RKO (cell line): Measurements from ENCODE around the gene PMEPA1.

Experiments
- DNase-seq: peaks from one replicate; pipeline ENCODE4 v3.0.0-alpha.2; 2016; ENCODE audit warnings: low spot score

PMEPA1 gene

GRCh38 chr20:57621421-57622200, 88.2 kb downstream of the PMEPA1 start:
- DNase-seq = no peak

GRCh38 chr20:57620999-57621398, 88.8 kb downstream of the PMEPA1 start:
- no peak for DNase-seq

- DNase-seq = no peak
Measured at GRCh38 chr20:57620274-57620990, 89.4 kb downstream of the PMEPA1 start, which contains the start of gene ZBP1. TSS of gene ZBP1 (minus strand) at chr20:57620426. CDS start at chr20:57620295, 131 bp downstream.

- DNase-seq = no peak
Measured at GRCh38 chr20:57619051-57619831, 90.6 kb downstream of the PMEPA1 start.

DNA sequence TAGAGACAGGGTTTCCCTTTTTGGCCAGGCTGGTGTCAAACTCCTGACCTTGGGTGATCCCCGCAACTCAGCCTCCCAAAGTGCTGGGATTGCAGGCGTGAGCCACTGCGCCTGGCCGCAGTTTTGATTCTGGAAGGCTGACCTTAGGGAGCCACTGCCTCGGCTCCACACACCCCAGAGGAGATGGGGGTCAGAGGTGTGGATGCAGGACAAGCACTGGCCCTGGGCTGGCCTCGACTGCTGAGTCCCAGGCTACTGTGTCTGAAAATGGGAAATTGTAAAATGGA, 91.1 kb downstream of the PMEPA1 start:
- no peak for DNase-seq

DNA sequence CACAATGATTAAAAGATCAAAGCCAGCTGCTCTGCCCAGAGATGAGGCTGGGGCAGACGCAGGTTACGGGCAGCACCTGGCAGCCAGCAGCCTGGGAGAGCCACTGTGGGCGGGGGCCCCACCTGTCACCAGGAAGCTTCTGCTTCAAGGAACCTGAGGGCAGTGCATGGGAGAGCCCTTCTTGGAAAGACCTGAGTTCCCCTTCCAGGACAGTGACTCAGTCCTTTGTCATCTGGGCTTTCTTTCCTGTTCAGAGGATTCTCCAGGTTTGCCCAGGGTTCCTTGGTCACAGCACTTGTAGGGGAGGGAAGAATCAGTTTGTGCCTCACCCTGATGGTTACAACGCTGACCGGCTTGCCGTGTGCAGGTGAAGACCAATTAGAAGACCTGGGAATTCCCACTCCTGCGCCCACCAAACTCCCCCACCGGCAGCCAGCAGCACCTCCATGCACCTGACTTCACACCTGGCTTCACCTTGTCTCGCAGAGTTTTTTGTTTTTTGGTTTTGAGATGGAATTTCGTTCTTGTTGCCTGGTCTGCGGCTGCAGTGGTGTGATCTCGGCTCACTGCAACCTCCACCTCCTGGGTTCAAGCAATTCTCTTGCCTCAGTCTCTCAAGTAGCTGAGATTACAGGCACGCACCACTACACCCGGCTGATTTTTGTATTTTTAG, 91.6 kb downstream of the PMEPA1 start:
- DNase-seq = peak; percentile 18

GRCh38 chr20:57617079-57617795, 92.6 kb downstream of the PMEPA1 start:
- no peak for DNase-seq

- no peak for DNase-seq
Measured at GRCh38 chr20:57616143-57616951, 93.5 kb downstream of the PMEPA1 start.

DNA sequence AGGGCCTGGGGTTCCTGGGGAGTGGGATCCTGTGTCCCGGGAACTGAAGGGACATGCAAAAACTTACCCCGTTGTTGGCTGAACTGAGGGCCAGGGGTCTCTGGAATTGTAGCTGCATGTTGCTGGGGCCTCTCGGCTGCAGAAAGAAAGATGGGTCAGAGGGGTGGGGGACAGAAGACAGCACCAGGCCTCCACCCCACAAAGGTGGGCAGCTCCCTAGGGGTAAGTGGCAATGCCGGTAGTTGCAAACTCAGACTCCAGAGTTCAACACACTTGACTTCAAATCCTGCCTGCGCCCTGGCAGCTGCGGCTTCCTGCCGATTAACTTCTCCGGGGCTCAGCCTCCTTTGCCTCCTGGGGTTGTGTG, 94.4 kb downstream of the PMEPA1 start:
- DNase-seq = no peak

- no peak for DNase-seq
Measured at GRCh38 chr20:57614490-57615444, 95.0 kb downstream of the PMEPA1 start.

DNA sequence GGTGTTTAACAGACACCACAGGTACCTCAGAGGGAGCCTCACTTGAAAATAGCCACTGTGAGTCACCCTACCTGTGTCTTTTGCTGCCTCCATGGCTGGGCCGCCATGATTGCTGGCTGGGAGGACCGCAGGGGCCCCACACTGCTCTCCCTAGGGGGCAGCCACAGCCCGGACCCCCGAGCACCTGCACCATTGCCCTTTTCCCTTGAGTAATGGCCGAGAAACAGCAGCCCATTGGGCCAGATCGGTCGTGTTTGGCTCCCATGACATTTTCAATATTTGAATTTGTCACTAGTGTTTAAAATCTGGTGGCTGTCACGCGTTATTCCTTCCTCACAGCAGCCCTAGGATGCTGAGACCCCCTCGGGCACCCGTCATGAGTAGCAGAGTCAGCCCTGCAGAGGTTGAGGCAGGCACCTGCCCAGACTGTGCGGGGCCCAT, 96.3 kb downstream of the PMEPA1 start:
- DNase-seq = no peak

DNA sequence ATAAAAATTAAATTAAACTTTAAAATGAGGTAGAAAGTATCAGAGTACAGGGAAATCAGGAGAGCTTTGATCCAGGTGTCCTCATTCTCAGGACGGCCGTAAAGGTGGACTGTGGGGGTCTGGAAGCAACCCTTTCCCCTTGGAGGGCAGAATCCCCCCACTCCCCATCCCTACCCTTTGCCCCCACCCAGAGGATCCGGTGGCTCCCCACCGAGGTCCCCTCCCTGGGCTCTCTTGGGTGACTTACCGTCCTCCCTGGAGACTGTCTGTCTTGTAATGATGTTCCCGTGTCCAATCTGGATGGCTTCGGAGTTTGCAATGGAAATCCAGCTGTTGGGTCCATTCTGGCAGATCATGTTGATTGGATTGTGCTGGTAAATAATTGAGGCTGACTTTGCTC, 96.9 kb downstream of the PMEPA1 start:
- DNase-seq = no peak

DNA sequence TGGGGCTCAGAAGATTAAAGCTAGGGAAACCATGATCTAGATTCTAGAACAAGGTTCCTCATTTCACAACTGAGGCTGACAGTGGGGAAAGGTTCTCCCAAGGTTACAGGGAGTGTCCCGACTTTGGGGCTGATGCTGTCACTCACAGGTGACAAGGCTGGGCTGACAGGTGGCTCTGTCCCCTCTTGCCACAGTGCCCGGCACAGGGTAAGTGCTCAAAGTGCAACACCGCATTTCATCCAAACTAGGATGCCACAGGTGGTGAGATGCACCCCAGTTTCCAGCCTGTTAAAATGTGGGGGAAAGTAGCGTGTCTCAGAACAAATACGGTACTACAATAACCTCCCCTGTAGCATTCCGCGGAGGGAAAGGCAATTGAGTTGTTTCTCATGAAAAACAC, 97.4 kb downstream of the PMEPA1 start:
- no peak for DNase-seq

DNA sequence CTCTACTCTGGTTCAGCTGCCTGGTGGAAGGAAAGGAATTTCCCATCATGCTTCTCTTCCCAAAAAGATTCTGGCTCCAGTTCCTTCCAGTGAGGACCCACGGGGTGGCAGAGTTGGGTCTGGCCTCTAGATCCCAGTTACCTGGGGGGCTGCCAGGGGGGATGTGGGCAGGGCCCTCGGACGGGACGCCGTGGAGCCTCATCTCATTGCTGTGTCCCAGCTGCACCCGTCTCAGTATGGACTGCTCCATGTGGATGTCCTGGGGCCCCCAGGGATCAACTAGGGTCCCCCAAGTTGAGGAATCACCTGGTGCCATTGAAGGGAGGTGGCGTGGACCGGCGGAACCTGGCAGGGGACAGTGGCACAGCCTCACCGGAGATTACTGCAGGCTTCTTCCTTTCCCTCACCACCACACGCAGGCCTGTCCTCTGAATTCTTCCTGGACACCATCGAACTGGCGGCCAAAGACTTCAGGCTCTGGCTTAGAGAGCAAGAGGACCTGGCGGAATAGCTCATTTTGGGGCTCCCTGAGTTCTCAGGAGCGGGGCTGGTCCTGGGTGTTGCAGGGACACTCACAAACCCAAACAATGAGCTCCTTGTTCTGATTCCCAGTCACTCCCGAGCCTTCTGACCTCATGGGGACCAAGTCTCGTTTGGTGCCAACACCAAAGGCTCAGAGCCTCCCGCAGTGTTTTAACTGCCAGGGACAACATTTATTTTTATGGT, 98.1 kb downstream of the PMEPA1 start:
- no peak for DNase-seq

GRCh38 chr20:57610261-57610952, 99.4 kb downstream of the PMEPA1 start:
- DNase-seq = no peak

- no peak for DNase-seq
Measured at GRCh38 chr20:57609842-57610167, 100.0 kb downstream of the PMEPA1 start.

DNA sequence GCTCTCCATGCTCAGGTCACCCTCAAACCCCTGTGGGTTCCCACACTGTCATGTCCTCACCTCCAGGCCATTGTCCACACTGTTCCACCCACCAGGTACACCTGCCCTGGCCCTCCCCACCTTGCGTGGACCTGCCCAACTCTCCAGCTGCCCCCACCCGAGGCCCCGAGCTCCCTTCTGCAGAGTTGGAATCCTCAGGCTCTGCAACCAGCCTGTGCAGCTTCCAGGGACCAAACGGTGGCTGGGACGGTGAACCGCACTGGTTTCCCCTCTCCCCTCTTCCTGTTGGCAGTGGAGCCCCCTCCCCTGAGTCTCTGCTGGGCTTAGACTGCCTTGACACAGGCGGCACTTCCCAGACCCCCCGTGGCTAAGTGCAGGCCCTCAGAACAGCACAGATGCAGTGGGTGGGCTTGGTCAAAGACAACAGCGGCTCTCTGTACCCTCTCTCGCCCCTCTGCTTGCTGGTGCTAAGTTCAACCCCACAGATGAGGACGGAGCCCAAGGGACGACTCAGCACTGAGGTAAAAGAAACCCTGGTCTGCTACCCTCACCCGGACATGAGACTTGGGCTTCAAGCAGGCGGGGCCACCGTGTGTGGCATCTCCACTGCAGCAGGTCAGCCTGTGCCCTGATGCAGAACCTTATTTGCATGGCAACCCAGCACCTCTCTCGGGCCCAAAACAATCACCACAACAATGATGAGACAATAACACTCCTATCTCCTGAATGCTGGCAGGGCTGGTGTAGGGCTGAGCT, 100.6 kb downstream of the PMEPA1 start:
- DNase-seq = no peak

DNA sequence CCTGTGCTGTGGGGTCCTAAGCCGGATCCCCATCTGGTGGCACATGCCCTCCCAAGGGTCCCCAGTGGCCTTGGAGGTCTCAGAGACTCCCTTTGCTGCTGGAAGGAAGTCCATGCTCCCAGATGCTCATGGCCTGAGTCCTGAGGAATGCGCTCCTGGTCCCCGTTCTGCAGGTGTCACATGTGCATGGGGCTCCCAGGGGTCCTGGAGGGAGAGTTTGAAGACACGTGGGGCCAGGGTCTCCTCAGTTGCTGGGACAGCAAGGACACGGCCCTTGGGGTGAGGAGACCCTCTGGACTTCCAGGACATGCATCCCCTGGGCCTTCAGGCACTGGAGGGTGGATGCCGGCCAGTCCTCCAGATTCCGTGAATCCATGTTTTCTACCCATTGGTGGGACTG, 101.3 kb downstream of the PMEPA1 start:
- no peak for DNase-seq
